Measurements from ENCODE around the gene ARHGAP15. TPM values are rescaled to one million over a fixed set of nuclear protein-coding genes. Genes with fewer than 3 reads are reported as not detected.

Gene ARHGAP15
- total RNA-seq, 1 experiment from 2014 or later: 0.42 TPM

DNA sequence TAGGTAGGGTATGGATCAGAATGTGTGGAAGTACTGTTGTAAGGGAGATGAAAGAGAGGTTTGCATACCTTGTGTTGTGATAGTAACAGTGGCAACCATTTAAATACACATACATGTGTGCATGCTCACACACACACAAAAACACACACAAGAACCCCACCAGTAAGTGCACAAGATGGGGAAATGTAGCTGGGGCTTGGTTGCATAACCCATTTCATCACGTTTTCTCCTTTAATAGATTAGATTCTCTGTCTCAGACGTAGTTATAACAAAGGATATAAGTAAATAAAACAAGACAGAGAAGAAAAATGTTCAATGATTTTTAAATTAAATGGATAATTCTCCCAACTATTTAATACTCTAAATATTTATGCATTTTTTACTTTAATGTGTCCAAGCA is 13.4 kb downstream of the ARHGAP15 start:
- intact Hi-C loops (cut with micrococcal nuclease): no loop called here
- Histone ChIP-seq H3K4me3 (replicated peaks in 1 of 2; ENCODE audit: low read depth in 1 of 2, low read length in 2 of 2) (no peak overlapping the region), H2AFZ (ENCODE audit: low read depth, low read length, poor library complexity, severe bottlenecking) (no peak overlapping the region), H3K4me2 (ENCODE audit: low read length) (no peak overlapping the region), H3K27ac (ENCODE audit: low read depth, low read length) (no peak overlapping the region), H4K20me1 (ENCODE audit: insufficient read depth) (no peaks in the 10 kb centered on the region), H3K9me3 (ENCODE audit: control insufficient read depth in 1 of 2, insufficient read depth in 1 of 2, low read depth in 1 of 2, low read length in 2 of 2) (no peaks in the 10 kb centered on the region), H3K79me2 (ENCODE audit: insufficient read depth, low read length) (no peaks in the 10 kb centered on the region), H3K36me3 (ENCODE audit: control insufficient read depth in 1 of 2, insufficient read depth in 2 of 2, low read length in 2 of 2) (no peaks in the 10 kb centered on the region), H3K9ac (ENCODE audit: low read length) (no peak overlapping the region), H3K27me3 (ENCODE audit: insufficient read depth, low read length) (peaks cover 39% of the 10 kb centered on the region), H3K4me1 (ENCODE audit: control insufficient read depth in 1 of 2, insufficient read depth in 2 of 2, low read length in 2 of 2) (no peaks in the 10 kb centered on the region), H3K9me2 (ENCODE audit: insufficient read depth) (no peaks in the 10 kb centered on the region)
- BruUV-seq (replicated peaks): no TSS peak
- TF ChIP-seq POLR2A (IDR thresholded peaks at IDR 0.05; ENCODE audit: borderline replicate concordance, extremely low read depth, insufficient read depth, insufficient read length): no peak
- TF ChIP-seq SIN3A (IDR thresholded peaks at IDR 0.05; ENCODE audit: low read depth): no peak
- no peak for TF ChIP-seq TCF7L2 (IDR thresholded peaks at IDR 0.05; ENCODE audit: borderline replicate concordance, extremely low read depth, insufficient read depth, insufficient read length)
- TF ChIP-seq, protein P1, sequence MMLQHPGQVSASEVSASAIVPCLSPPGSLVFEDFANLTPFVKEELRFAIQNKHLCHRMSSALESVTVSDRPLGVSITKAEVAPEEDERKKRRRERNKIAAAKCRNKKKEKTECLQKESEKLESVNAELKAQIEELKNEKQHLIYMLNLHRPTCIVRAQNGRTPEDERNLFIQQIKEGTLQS (IDR thresholded peaks at IDR 0.05): no peak
- TF ChIP-seq EZH2 (IDR thresholded peaks at IDR 0.05): no peak
- ChIA-PET RAD21 (ENCODE audit: low non-redundant PET in 1 of 2, low total read pairs in 2 of 2, uncharacterized antibody in 2 of 2, unreplicated experiment in 2 of 2) (no interaction called here), CTCF (no interaction called here), POLR2A (no interaction called here)
- DNase-seq (ENCODE audit: low read depth, low spot score) (no peak), ATAC-seq (no peak)

DNA sequence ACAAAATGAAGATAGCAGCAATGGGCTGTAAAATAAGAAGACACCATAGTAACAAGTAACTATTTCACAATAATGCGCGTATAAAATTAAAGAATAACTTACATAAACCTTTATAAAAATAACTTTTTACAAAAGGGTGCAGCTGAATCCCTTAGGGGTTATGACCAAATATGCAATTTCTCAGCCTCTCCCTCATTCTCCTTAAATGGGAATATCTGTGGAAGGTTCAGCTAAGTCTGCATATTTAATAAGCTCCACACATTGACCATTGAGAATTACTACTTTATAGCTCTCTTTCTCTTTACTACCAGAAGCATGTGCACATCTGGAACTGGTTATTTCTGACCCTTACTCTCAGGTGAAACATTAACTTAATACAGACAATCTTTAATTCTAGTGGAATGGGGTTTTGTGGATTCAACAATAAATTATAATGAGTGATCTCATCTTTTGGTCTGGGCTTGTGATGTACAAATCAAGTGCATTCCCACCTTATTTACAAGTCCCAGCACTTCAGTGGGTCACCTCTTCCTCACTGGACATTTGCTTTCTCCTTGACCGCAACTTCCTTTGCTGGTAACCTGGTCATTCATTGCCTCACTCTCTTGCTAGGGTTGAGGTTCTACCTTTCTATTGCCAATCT is 15.7 kb downstream of the ARHGAP15 start:
- POLR2A ChIA-PET: no interaction called here
- H4K20me1 ChIP-seq (ENCODE audit: insufficient read depth): no peaks in the 10 kb centered on the region
- no TSS peak for BruUV-seq (replicated peaks)

More for the DNA sequence above, 15.7 kb downstream of the ARHGAP15 start:
- Histone ChIP-seq H3K4me1 (ENCODE audit: control insufficient read depth in 1 of 2, insufficient read depth in 2 of 2, low read length in 2 of 2) (no peaks in the 10 kb centered on the region), H3K27me3 (ENCODE audit: insufficient read depth, low read length) (peaks cover 32% of the 10 kb centered on the region), H2AFZ (ENCODE audit: low read depth, low read length, poor library complexity, severe bottlenecking) (no peak overlapping the region), H3K9me3 (ENCODE audit: control insufficient read depth in 1 of 2, insufficient read depth in 1 of 2, low read depth in 1 of 2, low read length in 2 of 2) (no peaks in the 10 kb centered on the region), H3K9me2 (ENCODE audit: insufficient read depth) (no peaks in the 10 kb centered on the region), H3K4me2 (ENCODE audit: low read length) (no peak overlapping the region), H3K9ac (ENCODE audit: low read length) (no peak overlapping the region), H3K4me3 (replicated peaks in 1 of 2; ENCODE audit: low read depth in 1 of 2, low read length in 2 of 2) (no peak overlapping the region), H3K36me3 (ENCODE audit: control insufficient read depth in 1 of 2, insufficient read depth in 2 of 2, low read length in 2 of 2) (no peaks in the 10 kb centered on the region), H3K79me2 (ENCODE audit: insufficient read depth, low read length) (no peaks in the 10 kb centered on the region), H3K27ac (ENCODE audit: low read depth, low read length) (no peak overlapping the region)
- DNase-seq (ENCODE audit: low read depth, low spot score) (no peak), ATAC-seq (no peak)
- no peak for TF ChIP-seq TCF7L2 (IDR thresholded peaks at IDR 0.05; ENCODE audit: borderline replicate concordance, extremely low read depth, insufficient read depth, insufficient read length)
- no peak for TF ChIP-seq YY1 (IDR thresholded peaks at IDR 0.05; ENCODE audit: extremely low read depth, insufficient replicate concordance, low read depth, low read length)
- TF ChIP-seq POLR2AphosphoS5 (IDR thresholded peaks at IDR 0.05; ENCODE audit: low read depth, low read length): no peak
- no peak for TF ChIP-seq CBX3 (IDR thresholded peaks at IDR 0.05; ENCODE audit: low read depth)
- no peak for TF ChIP-seq ZFX (IDR thresholded peaks at IDR 0.05)
- TF ChIP-seq ELF1 (IDR thresholded peaks at IDR 0.05; ENCODE audit: borderline replicate concordance, low read depth): no peak
- no peak for TF ChIP-seq POLR2A (IDR thresholded peaks at IDR 0.05; ENCODE audit: borderline replicate concordance, extremely low read depth, insufficient read depth, insufficient read length)
- TF ChIP-seq EZH2 (IDR thresholded peaks at IDR 0.05): no peak
- no peak for TF ChIP-seq FOSL1 (IDR thresholded peaks at IDR 0.05; ENCODE audit: low read depth)
- no peak for TF ChIP-seq RAD21 (IDR thresholded peaks at IDR 0.05; ENCODE audit: low read depth)
- TF ChIP-seq, protein P1 (IDR thresholded peaks at IDR 0.05): no peak
- intact Hi-C loops (cut with micrococcal nuclease): no loop called here
- CTCF ChIA-PET: no interaction called here
- RAD21 ChIA-PET (ENCODE audit: low non-redundant PET in 1 of 2, low total read pairs in 2 of 2, uncharacterized antibody in 2 of 2, unreplicated experiment in 2 of 2): interaction anchor here in 1 of 2 experiments (0.5 kb wide), 1 partner anchor 114 kb away, joined by 4 read pairs; no protein-coding TSS in a partner anchor
